GM19043 (cell line): ENCODE measurements around the gene TM6SF1.
"Not testable (repeated sequence)": the region's sequence is repeated elsewhere in the genome, so short reads cannot be mapped to it uniquely, and the experiment has no call there.

ENCODE experiments used
- ATAC-seq: cut with Tn5 transposase; IDR thresholded peaks from one replicate; pipeline ENCODE4 v1.9.1; 2021; ENCODE audit warnings: low read depth; ENCODE audit not compliant: unreplicated experiment

Gene TM6SF1

GRCh38 chr15:83087576-83087975 lies 19.9 kb upstream of the TM6SF1 start:
- no peak for ATAC-seq

GRCh38 chr15:83088876-83089275 lies 18.6 kb upstream of the TM6SF1 start:
- ATAC-seq: no peak

- no peak for ATAC-seq
Measured at GRCh38 chr15:83090465-83090864, 17.0 kb upstream of the TM6SF1 start.

- ATAC-seq: not testable (repeated sequence)
Measured at GRCh38 chr15:83091965-83092308, 15.5 kb upstream of the TM6SF1 start.

GRCh38 chr15:83092309-83092976 lies 15.0 kb upstream of the TM6SF1 start:
- ATAC-seq: peak; percentile 84

GRCh38 chr15:83094583-83094982 lies 12.9 kb upstream of the TM6SF1 start:
- no peak for ATAC-seq

GRCh38 chr15:83098079-83098478 lies 9.4 kb upstream of the TM6SF1 start:
- ATAC-seq: no peak

- ATAC-seq: no peak
Measured at GRCh38 chr15:83099290-83099689, 8.2 kb upstream of the TM6SF1 start.

GRCh38 chr15:83100097-83100646 lies 7.3 kb upstream of the TM6SF1 start:
- ATAC-seq: no peak

- ATAC-seq: no peak
Measured at GRCh38 chr15:83102346-83102745, 5.1 kb upstream of the TM6SF1 start.

- ATAC-seq: no peak
Measured at GRCh38 chr15:83104141-83104540, 3.3 kb upstream of the TM6SF1 start.

GRCh38 chr15:83105440-83105839 lies 2.0 kb upstream of the TM6SF1 start:
- ATAC-seq: no peak

GRCh38 chr15:83107841-83108181 lies 366 bp downstream of the TM6SF1 start:
- no peak for ATAC-seq

- peak; percentile 72 for ATAC-seq
Measured at GRCh38 chr15:83108266-83109219, 1.1 kb downstream of the TM6SF1 start.

GRCh38 chr15:83109532-83109931 lies 2.1 kb downstream of the TM6SF1 start:
- no peak for ATAC-seq

- ATAC-seq: no peak
Measured at GRCh38 chr15:83110381-83110780, 2.9 kb downstream of the TM6SF1 start.

GRCh38 chr15:83111149-83111548 lies 3.7 kb downstream of the TM6SF1 start:
- ATAC-seq: no peak

GRCh38 chr15:83112233-83112955 lies 4.9 kb downstream of the TM6SF1 start:
- no peak for ATAC-seq

GRCh38 chr15:83112956-83113299 lies 5.5 kb downstream of the TM6SF1 start:
- ATAC-seq: no peak

- no peak for ATAC-seq
Measured at GRCh38 chr15:83113881-83114674, 6.6 kb downstream of the TM6SF1 start.
